OCI-LY7 (cell line): ENCODE data around the gene TMEM212. TPM values are rescaled to one million over a fixed set of nuclear protein-coding genes. Genes with fewer than 3 reads are reported as not detected.

Experiments used
- BruUV-seq: library from RNA; stranded (reverse); fragments of 400-500 nt; replicated peaks from 2 replicates; lab custom pipeline; 2021; lab: Mats Ljungman, UMichigan
- CTCF ChIA-PET: fragments of 300-600 bp; sonication (Branson Sonifier 250); formaldehyde crosslinking; loops from one replicate; lab custom pipeline; 2022; ENCODE audit warnings: antibody characterized with exemption; ENCODE audit not compliant: unreplicated experiment; lab: Charles Lee
- POLR2A ChIA-PET: fragments of 300-600 bp; sonication (Branson Sonifier 250); formaldehyde crosslinking; loops from one replicate; lab custom pipeline; 2022; ENCODE audit warnings: antibody characterized with exemption; lab: Charles Lee
- DNase-seq: peaks from one replicate; pipeline ENCODE4 v3.0.0-alpha.2; 2015; ENCODE audit warnings: low spot score
- H2AFZ ChIP-seq: fragments of 200-600 bp; sonication (generic), shearing (Covaris generic); 2 replicates; pipeline ENCODE4 v1.6.1; 2014; ENCODE audit warnings: mild to moderate bottlenecking, antibody characterized with exemption, low read length, moderate library complexity
- H3K27ac ChIP-seq: fragments of 200-600 bp; sonication (generic); 2 replicates; pipeline ENCODE4 v1.5.1; 2014; ENCODE audit warnings: mixed run types, low read depth, mild to moderate bottlenecking, moderate library complexity, low read length, inconsistent platforms; ENCODE audit not compliant: poor library complexity, severe bottlenecking
- H3K36me3 ChIP-seq: fragments of 200-600 bp; sonication (generic); 2 replicates; pipeline ENCODE4 v1.6.1; 2014; ENCODE audit warnings: mild to moderate bottlenecking, antibody characterized with exemption, low read length, moderate library complexity, mixed read lengths; ENCODE audit not compliant: insufficient read depth
- H3K4me1 ChIP-seq: fragments of 200-600 bp; sonication (generic); 2 replicates; pipeline ENCODE4 v1.5.1; 2014; ENCODE audit warnings: mild to moderate bottlenecking, low read length; ENCODE audit not compliant: insufficient read depth, poor library complexity, severe bottlenecking
- H3K4me2 ChIP-seq: fragments of 200-600 bp; sonication (generic); 2 replicates; pipeline ENCODE4 v1.6.1; 2014; ENCODE audit warnings: mild to moderate bottlenecking, low read length
- H3K4me3 ChIP-seq: fragments of 200-600 bp; sonication (generic); 2 replicates; pipeline ENCODE4 v1.5.1; 2014; ENCODE audit warnings: mild to moderate bottlenecking, low read depth, low read length; ENCODE audit not compliant: poor library complexity, severe bottlenecking
- H3K79me2 ChIP-seq: fragments of 200-600 bp; sonication (generic); 2 replicates; pipeline ENCODE4 v1.6.1; 2016; ENCODE audit warnings: low read depth, mild to moderate bottlenecking, low read length, moderate library complexity, mixed read lengths; ENCODE audit not compliant: insufficient read depth
- H3K9me2 ChIP-seq: fragments of 200-600 bp; sonication (generic); 2 replicates; pipeline ENCODE4 v1.6.1; 2016; ENCODE audit warnings: mild to moderate bottlenecking, low read length, mixed read lengths; ENCODE audit not compliant: insufficient read depth
- H3K9me3 ChIP-seq: fragments of 200-600 bp; sonication (generic); 2 replicates; pipeline ENCODE4 v1.6.1; 2014; ENCODE audit warnings: mild to moderate bottlenecking, mixed run types, low read length, mixed read lengths
- H4K20me1 ChIP-seq: fragments of 200-600 bp; sonication (generic); 2 replicates; pipeline ENCODE4 v1.6.1; 2014; ENCODE audit warnings: mild to moderate bottlenecking, antibody characterized with exemption, low read length, moderate library complexity, mixed read lengths; ENCODE audit not compliant: insufficient read depth
- EZH2phosphoT487 ChIP-seq: fragments of 200-600 bp; sonication (generic); IDR thresholded peaks from 2 replicates; pipeline ENCODE4 v1.6.1; 2018; ENCODE audit warnings: low read depth, borderline replicate concordance, mild to moderate bottlenecking, mixed run types, antibody characterized with exemption, low read length, moderate library complexity, mixed read lengths
- intact Hi-C: fragments of 100-400 bp; cut with micrococcal nuclease; formaldehyde crosslinking; loops from one replicate; pipeline ENCODE4 v1.10.0; 2022; ENCODE audit not compliant: unreplicated experiment
- total RNA-seq, 2 experiments: library from RNA; depleted of rRNA in 1 of 2; stranded (reverse); fragments of >200 nt in 1 of 2; shearing (Covaris generic) in 1 of 2; gene quantifications; 2 replicates each; pipeline ENCODE4 v1.2.3, GENCODE V29; 2014 to 2022
- TF ChIP-seq, protein P1 (sequence below): fragments of 200-600 bp; sonication (generic); conservative IDR thresholded peaks from 2 replicates; pipeline ENCODE4 v1.5.1; 2014; ENCODE audit warnings: mild to moderate bottlenecking, antibody characterized with exemption, low read length, moderate library complexity, mixed read lengths

The TMEM212 gene
- total RNA-seq, 2 experiments from 2014 or later: not detected

DNA sequence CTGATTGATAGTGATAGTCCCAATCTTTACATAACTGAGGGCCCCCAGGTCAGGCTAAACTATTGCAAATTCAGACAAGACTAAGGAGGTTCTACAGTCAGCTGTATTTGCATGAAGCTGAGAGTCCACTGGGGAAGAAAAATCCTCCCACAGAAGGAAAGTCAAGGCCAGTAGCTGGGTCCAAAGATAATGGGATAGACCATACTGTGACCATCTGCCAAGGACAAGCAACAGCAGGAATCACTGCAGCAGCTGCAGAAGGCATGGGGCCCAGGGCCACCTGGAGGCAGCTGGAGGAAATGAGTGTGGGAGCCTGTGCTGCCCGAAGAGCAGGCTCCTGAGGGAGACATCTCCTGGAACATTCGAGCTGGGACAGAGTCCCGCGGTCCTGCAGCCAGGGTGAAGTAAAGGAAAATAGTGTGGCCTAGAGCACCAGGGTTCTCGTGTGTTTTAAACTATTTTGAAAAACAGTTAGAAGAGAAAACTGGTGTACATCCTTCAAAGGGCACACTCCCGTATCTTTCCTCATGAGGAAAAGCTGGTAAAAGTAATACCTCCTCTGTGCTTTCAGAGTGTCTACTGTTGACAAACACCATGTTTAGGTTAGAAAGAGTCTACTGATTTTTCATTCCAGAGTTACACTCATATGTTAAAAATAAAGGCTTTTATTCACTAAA is 13.2 kb upstream of the TMEM212 start:
- Histone ChIP-seq H3K9me3 (no peaks in the 10 kb centered on the region), H3K4me1 (no peaks in the 10 kb centered on the region), H3K27ac (no peak overlapping the region), H2AFZ (no peak overlapping the region), H3K9me2 (no peaks in the 10 kb centered on the region), H3K36me3 (no peaks in the 10 kb centered on the region), H3K4me3 (no peak overlapping the region), H3K4me2 (no peak overlapping the region), H3K79me2 (no peaks in the 10 kb centered on the region), H4K20me1 (no peaks in the 10 kb centered on the region)
- TF ChIP-seq, protein P1, sequence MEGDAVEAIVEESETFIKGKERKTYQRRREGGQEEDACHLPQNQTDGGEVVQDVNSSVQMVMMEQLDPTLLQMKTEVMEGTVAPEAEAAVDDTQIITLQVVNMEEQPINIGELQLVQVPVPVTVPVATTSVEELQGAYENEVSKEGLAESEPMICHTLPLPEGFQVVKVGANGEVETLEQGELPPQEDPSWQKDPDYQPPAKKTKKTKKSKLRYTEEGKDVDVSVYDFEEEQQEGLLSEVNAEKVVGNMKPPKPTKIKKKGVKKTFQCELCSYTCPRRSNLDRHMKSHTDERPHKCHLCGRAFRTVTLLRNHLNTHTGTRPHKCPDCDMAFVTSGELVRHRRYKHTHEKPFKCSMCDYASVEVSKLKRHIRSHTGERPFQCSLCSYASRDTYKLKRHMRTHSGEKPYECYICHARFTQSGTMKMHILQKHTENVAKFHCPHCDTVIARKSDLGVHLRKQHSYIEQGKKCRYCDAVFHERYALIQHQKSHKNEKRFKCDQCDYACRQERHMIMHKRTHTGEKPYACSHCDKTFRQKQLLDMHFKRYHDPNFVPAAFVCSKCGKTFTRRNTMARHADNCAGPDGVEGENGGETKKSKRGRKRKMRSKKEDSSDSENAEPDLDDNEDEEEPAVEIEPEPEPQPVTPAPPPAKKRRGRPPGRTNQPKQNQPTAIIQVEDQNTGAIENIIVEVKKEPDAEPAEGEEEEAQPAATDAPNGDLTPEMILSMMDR: 0 out of 2 replicates have a peak, but pooled peaks have one; percentile 44
- TF ChIP-seq EZH2phosphoT487: no peak
- ChIA-PET CTCF (no interaction called here), POLR2A (no interaction called here)
- intact Hi-C loops: no loop called here
- peak; percentile 4 for DNase-seq
- no TSS peak for BruUV-seq

DNA sequence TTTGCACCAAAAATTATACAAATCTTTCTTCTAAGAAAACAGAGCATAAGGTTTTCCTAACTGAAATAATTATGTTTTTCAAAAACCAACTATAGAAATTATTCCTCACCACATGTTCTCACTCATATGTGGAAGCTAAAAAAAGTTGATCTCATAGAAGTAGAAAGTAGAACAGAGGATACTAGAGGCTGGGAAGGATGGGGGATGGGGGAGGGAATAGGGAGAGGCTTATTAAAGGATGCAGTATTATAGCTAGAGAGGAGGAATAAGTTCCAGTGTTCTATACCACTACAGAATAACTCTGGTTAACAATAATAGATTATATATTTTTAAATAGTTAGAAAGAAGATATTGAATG is 12.7 kb upstream of the TMEM212 start:
- POLR2A ChIA-PET: interaction anchor here (0.7 kb wide), 1 partner anchor 63 kb away, joined by 3 read pairs; no protein-coding TSS in a partner anchor
- no peaks in the 10 kb centered on the region for H3K9me2 ChIP-seq
- no peak overlapping the region for H2AFZ ChIP-seq
- no TSS peak for BruUV-seq
- H3K27ac ChIP-seq: no peak overlapping the region
- H3K4me1 ChIP-seq: no peaks in the 10 kb centered on the region
- no peak for TF ChIP-seq EZH2phosphoT487
- TF ChIP-seq, protein P1: no peak
- intact Hi-C loops: no loop called here
- H4K20me1 ChIP-seq: no peaks in the 10 kb centered on the region
- H3K4me3 ChIP-seq: no peak overlapping the region
- CTCF ChIA-PET: no interaction called here
- DNase-seq: no peak
- no peaks in the 10 kb centered on the region for H3K9me3 ChIP-seq
- H3K4me2 ChIP-seq: no peak overlapping the region
- H3K79me2 ChIP-seq: no peaks in the 10 kb centered on the region
- H3K36me3 ChIP-seq: no peaks in the 10 kb centered on the region

DNA sequence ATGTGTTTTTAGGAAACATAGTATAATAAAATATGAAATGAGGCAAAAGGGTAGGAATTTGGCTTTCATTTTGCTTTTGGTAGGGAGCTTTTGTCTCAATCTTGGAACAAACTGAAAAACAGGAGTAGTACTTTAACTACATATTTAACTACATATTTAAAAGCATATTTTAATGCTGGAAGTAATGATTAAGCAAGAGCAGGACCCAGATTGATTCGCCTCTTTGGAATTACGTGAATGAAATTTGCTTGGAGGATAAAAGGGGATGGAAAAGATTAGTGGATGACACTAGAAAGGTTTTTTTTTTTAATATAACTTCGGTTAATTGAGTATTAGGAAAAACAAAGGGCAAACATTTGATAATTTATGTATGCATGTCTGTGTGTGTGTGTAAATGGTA is 11.2 kb upstream of the TMEM212 start:
- Histone ChIP-seq H3K4me2 (no peak overlapping the region), H3K4me3 (no peak overlapping the region), H4K20me1 (no peaks in the 10 kb centered on the region), H3K9me3 (no peaks in the 10 kb centered on the region), H3K27ac (no peak overlapping the region), H3K79me2 (no peaks in the 10 kb centered on the region), H3K4me1 (no peaks in the 10 kb centered on the region), H3K36me3 (no peaks in the 10 kb centered on the region), H2AFZ (no peak overlapping the region), H3K9me2 (no peaks in the 10 kb centered on the region)
- BruUV-seq: no TSS peak
- CTCF ChIA-PET: no interaction called here
- POLR2A ChIA-PET: interaction anchor here (0.6 kb wide), 1 partner anchor 659 kb away, joined by 3 read pairs; no protein-coding TSS in a partner anchor
- intact Hi-C loops: no loop called here
- no peak for DNase-seq
- TF ChIP-seq, protein P1: no peak
- no peak for TF ChIP-seq EZH2phosphoT487
